Body of pancreas (tissue), 4 donors: ENCODE results near the gene ATF6. TPM values are rescaled to one million over a fixed set of nuclear protein-coding genes. Genes with fewer than 3 reads are reported as not detected.

Source experiments
- ATAC-seq: fragments of 150-250 bp; one replicate; pipeline ENCODE4 v1.9.1; 2016
- DNase-seq, 4 donors: peaks; one replicate each; pipeline ENCODE4 v3.0.0-alpha.2; 2019
- H3K27ac ChIP-seq, 4 donors: fragments of 200-600 bp; sonication (generic); 1 replicate in 3 of 4; 2 replicates in 1 of 4; pipeline versions ENCODE4 v1.5.1 to v1.6.1; 2016 to 2019; ENCODE audit warnings: mild to moderate bottlenecking in 1 of 4, mixed read lengths in 1 of 4, moderate library complexity in 1 of 4
- H3K27me3 ChIP-seq, 2 donors: fragments of 200-600 bp; sonication (generic); one replicate each; pipeline ENCODE4 v1.6.0; 2016; ENCODE audit warnings: mild to moderate bottlenecking in 1 of 2
- H3K36me3 ChIP-seq, 2 donors: fragments of 200-600 bp; sonication (generic); replicated peaks in 1 of 2; 2 replicates each; pipeline ENCODE4 v1.5.1; 2016; ENCODE audit warnings: low read depth in 2 of 2; ENCODE audit not compliant: insufficient read depth in 1 of 2
- H3K4me1 ChIP-seq: fragments of 200-600 bp; sonication (generic); one replicate; pipeline ENCODE4 v1.6.0; 2016
- H3K4me3 ChIP-seq, 2 donors: fragments of 200-600 bp; sonication (generic); 1 replicate in 1 of 2; 2 replicates in 1 of 2; pipeline ENCODE4 v1.5.1; 2016 to 2019
- H3K9me3 ChIP-seq, 3 donors: fragments of 200-600 bp; sonication (generic); 1 replicate in 2 of 3; 2 replicates in 1 of 3; pipeline ENCODE4 v1.5.1; 2016
- CTCF ChIP-seq, 7 experiments: fragments of 450-650 bp in 4 of 7; fragments of 200-600 bp in 3 of 7; sonication (generic) in 3 of 7; IDR thresholded peaks; one replicate each; pipeline ENCODE4 v1.5.1; 2016 to 2019; ENCODE audit warnings: antibody characterized with exemption in 7 of 7
- POLR2A ChIP-seq, 3 donors: fragments of 450-650 bp; IDR thresholded peaks; one replicate each; pipeline ENCODE4 v1.6.1; 2016; ENCODE audit warnings: antibody characterized with exemption in 3 of 3, mild to moderate bottlenecking in 2 of 3
- WGBS, 2 donors: methylation state at CpG; one replicate each; pipeline ENCODE4 v1.1.5; 2017; 5-methylcytosine and 5-hydroxymethylcytosine counted together
- intact Hi-C: fragments of 100-400 bp; cut with DNase I; formaldehyde crosslinking; loops from one replicate; pipeline ENCODE4 v1.15.1; 2023
- total RNA-seq, 2 donors: library from RNA; depleted of rRNA; stranded (reverse); fragments of >200 nt; gene quantifications; one replicate each; pipeline ENCODE4 v1.1.0, GENCODE V29; 2016

ATF6 gene
- total RNA-seq, 2 donors from 2014 or later, result 12.5 to 16.3 TPM

GRCh38 chr1:161885759-161886158 lies 119.6 kb downstream of the ATF6 start:
- TF ChIP-seq POLR2A (IDR thresholded peaks at IDR 0.05), result no peak
- TF ChIP-seq CTCF (IDR thresholded peaks at IDR 0.05), result no peak
- H3K36me3 ChIP-seq, result no peaks in the 10 kb centered on the region
- DNase-seq, result no peak
- intact Hi-C loops, result no loop called here
- no peak overlapping the region for H3K4me3 ChIP-seq
- no peaks in the 10 kb centered on the region for H3K9me3 ChIP-seq
- no peak for ATAC-seq
- 84 to 90% methylated on average over 1 of the region's 1 CpG for WGBS, 2 donors
- H3K27ac ChIP-seq, result no peak overlapping the region
- no peaks in the 10 kb centered on the region for H3K27me3 ChIP-seq
- peaks cover 8% of the 10 kb centered on the region for H3K4me1 ChIP-seq

GRCh38 chr1:161886589-161886988 lies 120.5 kb downstream of the ATF6 start:
- ATAC-seq (no peak), DNase-seq (no peak)
- Histone ChIP-seq H3K27me3 (no peaks in the 10 kb centered on the region), H3K4me3 (no peak overlapping the region), H3K4me1 (peaks cover 8% of the 10 kb centered on the region), H3K9me3 (no peaks in the 10 kb centered on the region), H3K27ac (no peak overlapping the region), H3K36me3 (peaks cover 0 to 4% of the 10 kb centered on the region in 2 donors)
- intact Hi-C loops, result no loop called here
- TF ChIP-seq POLR2A (IDR thresholded peaks at IDR 0.05), result no peak
- no peak for TF ChIP-seq CTCF (IDR thresholded peaks at IDR 0.05)
- 95% methylated on average over 5 of the region's 5 CpGs for WGBS, 2 donors

GRCh38 chr1:161887730-161888287 lies 121.7 kb downstream of the ATF6 start:
- H3K4me3 ChIP-seq, result no peak overlapping the region
- peaks cover 8% of the 10 kb centered on the region for H3K4me1 ChIP-seq
- TF ChIP-seq CTCF (IDR thresholded peaks at IDR 0.05) (no peak), POLR2A (IDR thresholded peaks at IDR 0.05) (no peak)
- DNase-seq (no peak), ATAC-seq (no peak)
- intact Hi-C loops, result no loop called here
- peaks cover 0 to 4% of the 10 kb centered on the region in 2 donors for H3K36me3 ChIP-seq
- no peaks in the 10 kb centered on the region for H3K27me3 ChIP-seq
- WGBS, 2 donors, result 72 to 82% methylated on average over 3 of the region's 3 CpGs
- H3K9me3 ChIP-seq, result no peaks in the 10 kb centered on the region
- no peak overlapping the region for H3K27ac ChIP-seq

GRCh38 chr1:161890574-161890973 lies 124.5 kb downstream of the ATF6 start:
- H3K36me3 ChIP-seq, result peaks cover 0 to 4% of the 10 kb centered on the region in 2 donors
- TF ChIP-seq CTCF (IDR thresholded peaks at IDR 0.05) (no peak), POLR2A (IDR thresholded peaks at IDR 0.05) (no peak)
- intact Hi-C loops, result no loop called here
- H3K27me3 ChIP-seq, result no peaks in the 10 kb centered on the region
- H3K4me3 ChIP-seq, result no peak overlapping the region
- WGBS, 2 donors, result 95 to 97% methylated on average over 22 of the region's 22 CpGs
- no peaks in the 10 kb centered on the region for H3K4me1 ChIP-seq
- DNase-seq (no peak), ATAC-seq (no peak)
- no peak overlapping the region for H3K27ac ChIP-seq
- H3K9me3 ChIP-seq, result no peaks in the 10 kb centered on the region

GRCh38 chr1:161899091-161899490 lies 133.0 kb downstream of the ATF6 start:
- no peaks in the 10 kb centered on the region for H3K36me3 ChIP-seq
- WGBS, 2 donors, result 88 to 94% methylated on average over 2 of the region's 2 CpGs
- no peaks in the 10 kb centered on the region for H3K27me3 ChIP-seq
- intact Hi-C loops, result no loop called here
- no peak overlapping the region for H3K27ac ChIP-seq
- no peaks in the 10 kb centered on the region for H3K9me3 ChIP-seq
- no peaks in the 10 kb centered on the region for H3K4me1 ChIP-seq
- DNase-seq (no peak), ATAC-seq (no peak)
- H3K4me3 ChIP-seq, result no peak overlapping the region
- TF ChIP-seq POLR2A (IDR thresholded peaks at IDR 0.05) (no peak), CTCF (IDR thresholded peaks at IDR 0.05) (no peak)
